GM18499 (cell line): ENCODE results near the gene ASPHD2.
"Not testable (repeated sequence)": the region's sequence is repeated elsewhere in the genome, so short reads cannot be mapped to it uniquely, and the experiment has no call there.

Source experiments
- ATAC-seq: cut with Tn5 transposase; IDR thresholded peaks from one replicate; pipeline ENCODE4 v1.9.1; 2021; ENCODE audit warnings: moderate number of reproducible peaks; ENCODE audit not compliant: insufficient read depth, unreplicated experiment

Gene ASPHD2

GRCh38 chr22:26416256-26416655 is 12.8 kb upstream of the ASPHD2 start:
- ATAC-seq: no peak

GRCh38 chr22:26416670-26417276 is 12.3 kb upstream of the ASPHD2 start:
- ATAC-seq: no peak

DNA sequence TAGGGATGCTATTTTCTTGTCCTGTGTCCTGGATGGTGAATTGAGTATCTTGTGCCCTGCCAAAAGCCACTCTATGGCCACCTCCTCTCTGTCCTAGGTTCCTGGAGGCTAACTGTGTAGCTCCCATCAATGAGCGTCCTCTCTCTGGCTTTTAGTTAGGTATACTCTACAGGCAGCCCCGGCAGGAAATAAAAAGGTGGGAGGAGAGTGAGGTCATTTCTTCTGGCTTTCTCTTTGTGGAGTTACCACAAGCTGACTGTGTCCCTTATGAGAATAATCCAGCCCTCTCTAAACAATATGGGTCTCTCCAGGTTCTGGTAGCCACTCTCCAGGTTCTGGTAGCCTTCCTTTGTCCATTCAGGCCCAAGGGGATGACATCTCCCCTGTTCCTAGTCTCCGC is 11.7 kb upstream of the ASPHD2 start:
- ATAC-seq: no peak

DNA sequence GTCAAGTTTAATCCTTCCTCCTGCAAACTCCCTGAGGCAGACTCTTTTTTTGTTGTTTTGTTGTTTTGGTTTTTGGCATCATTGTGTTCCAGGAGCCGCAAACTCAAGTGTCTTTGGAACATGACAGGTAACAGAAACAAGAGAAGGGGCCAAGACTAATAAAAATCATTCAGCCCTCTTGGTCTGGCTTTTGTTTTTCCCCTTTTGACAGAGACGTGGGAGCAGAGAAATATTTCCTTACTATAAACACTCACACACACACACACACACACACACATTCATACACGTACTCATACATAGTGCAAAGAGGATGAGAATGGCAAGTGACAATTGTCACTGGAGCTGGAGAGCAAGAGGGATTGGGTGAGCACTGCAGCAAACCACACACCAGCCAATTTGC is 10.4 kb upstream of the ASPHD2 start:
- no peak for ATAC-seq

DNA sequence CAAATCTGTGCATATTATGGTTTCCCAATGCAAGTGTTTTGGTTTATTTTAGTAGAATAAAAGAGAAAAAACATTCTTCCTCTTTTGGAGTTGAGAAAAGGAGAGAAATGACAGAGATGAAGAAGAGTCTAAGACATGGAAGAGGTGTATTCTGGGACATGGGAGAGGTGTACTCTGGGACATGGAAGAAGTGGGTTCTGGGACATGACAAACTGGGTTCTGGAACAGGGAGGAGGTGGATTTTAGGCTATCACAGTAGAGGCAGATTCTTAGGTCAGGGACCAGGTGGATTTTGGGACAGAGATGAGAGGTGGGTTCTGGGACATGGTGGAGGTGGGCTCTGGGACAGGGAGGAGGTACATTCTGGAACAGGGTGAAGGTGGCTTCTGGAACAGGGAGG is 2.1 kb upstream of the ASPHD2 start:
- ATAC-seq: no peak

DNA sequence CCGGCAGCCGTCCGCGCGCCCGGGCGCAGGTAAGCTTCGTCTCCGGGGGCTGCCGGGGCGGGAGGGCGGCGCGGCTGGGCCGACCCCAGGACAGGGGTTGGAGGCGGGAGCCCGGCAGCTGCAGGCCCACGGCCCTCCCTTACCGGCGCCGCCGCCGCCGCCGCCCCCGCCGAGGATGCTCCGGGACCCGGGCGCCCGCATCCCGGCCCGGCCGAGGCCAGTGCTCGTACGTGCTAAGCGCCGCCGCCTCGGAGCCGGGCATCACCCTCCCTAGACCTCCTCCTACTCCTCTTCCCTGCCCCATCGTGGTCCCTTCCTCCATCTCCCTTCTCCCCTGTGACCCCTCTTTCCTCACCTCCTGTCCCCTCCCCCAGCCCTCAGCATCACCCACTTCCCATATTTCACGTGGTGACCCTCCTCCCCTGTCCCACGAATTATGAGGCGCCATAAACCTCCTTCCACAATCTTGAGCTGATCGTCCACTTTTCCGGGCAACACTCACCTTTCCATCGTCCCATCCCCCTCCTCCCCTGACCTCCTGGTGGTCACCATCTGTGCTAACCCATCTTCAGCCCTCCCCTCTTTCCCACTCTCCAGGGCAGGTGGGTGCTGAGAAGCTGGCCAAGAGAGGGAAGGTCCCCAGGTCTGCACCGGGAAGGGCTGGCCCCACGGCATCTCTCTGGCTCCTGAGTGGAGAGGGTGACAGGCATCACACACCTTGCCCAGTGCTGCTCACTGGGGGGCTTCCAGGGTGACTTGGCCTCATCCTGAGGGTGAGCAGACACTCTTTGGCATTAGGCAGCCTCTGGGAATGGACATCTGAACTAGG is 612 bp downstream of the ASPHD2 start:
- no peak for ATAC-seq

DNA sequence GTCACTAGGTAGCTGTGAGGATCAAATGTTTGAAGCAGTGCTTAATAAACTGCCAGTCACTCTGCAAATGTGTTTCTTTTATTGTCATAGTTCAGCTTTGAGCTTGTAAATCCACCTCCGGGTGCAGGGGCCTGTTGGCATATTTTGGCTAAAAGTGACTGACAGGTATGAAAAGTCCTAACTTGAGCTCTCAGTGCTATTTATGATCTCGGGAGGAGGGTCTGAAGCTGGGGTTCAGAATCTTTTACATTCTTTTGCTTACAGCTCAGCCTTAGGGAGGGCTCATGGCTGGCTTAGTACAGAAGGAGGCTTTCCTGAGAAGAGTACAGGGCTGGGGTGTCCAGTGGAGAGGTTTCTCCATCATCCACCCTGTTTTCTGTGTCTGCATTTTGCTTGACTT is 1.5 kb downstream of the ASPHD2 start:
- ATAC-seq: no peak

- no peak for ATAC-seq
Measured at GRCh38 chr22:26431261-26431995, 2.4 kb downstream of the ASPHD2 start.

GRCh38 chr22:26432619-26433311 is 3.7 kb downstream of the ASPHD2 start:
- ATAC-seq: no peak

DNA sequence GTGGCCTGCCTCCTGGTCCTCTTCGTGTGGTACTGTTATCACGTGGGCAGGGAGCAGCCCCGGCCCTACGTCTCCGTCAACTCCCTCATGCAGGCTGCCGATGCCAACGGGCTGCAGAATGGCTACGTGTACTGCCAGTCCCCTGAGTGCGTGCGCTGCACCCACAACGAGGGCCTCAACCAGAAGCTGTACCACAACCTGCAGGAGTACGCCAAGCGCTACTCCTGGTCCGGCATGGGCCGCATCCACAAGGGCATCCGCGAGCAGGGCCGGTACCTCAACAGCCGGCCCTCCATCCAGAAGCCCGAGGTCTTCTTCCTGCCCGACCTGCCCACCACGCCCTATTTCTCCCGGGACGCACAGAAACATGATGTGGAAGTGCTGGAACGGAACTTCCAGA is 4.7 kb downstream of the ASPHD2 start:
- no peak for ATAC-seq

GRCh38 chr22:26435327-26436093 is 6.5 kb downstream of the ASPHD2 start:
- no peak for ATAC-seq

- ATAC-seq: no peak
Measured at GRCh38 chr22:26436903-26437515, 7.9 kb downstream of the ASPHD2 start.

- ATAC-seq: no peak
Measured at GRCh38 chr22:26437694-26438392, 8.8 kb downstream of the ASPHD2 start.

GRCh38 chr22:26438776-26439175 is 9.7 kb downstream of the ASPHD2 start:
- ATAC-seq: not testable (repeated sequence)

GRCh38 chr22:26439559-26439958 is 10.5 kb downstream of the ASPHD2 start:
- ATAC-seq: no peak

- ATAC-seq: no peak
Measured at GRCh38 chr22:26442086-26442756, 13.2 kb downstream of the ASPHD2 start.

DNA sequence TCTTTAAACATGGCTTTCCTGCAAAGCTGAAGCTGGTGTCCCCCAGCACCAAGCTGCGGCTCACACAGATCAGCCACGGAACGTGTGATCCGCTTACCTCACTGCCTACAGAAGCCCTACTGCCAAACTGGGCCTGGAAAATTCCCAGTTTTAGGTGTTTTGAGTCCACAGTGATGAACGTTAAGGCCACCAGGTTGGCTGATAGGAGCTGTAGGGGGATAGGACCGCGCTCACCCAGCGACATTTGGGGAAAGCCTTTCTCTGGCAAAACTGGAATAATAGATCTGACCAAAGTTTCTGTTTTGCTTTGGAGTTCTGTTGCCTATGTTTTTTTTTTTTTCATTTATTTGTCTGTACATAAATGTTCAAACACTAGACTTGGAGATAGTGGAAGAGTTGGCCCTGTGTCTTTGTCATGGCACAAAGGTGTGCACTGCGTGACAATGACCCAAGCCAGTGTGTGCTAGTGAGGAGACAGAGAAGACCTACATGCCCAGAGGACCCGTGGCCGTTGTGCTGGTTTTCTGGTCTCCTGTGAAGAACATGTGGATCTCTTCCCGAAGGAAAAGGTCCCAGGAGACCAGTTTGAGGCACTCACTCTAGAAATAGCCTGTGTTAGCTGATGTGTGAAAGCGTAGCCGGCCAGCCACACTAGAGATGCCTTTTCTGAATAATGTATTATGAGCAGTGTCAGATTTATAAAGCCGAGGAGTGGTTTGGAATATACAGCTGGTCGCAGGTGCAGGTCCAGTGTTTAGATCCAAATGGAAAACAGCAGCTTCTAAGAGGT is 15.0 kb downstream of the ASPHD2 start:
- no peak for ATAC-seq

- ATAC-seq: no peak
Measured at GRCh38 chr22:26444777-26445176, 15.7 kb downstream of the ASPHD2 start.
